ENCODE measurements around the gene AMER2. TPM values are rescaled to one million over a fixed set of nuclear protein-coding genes. Genes with fewer than 3 reads are reported as not detected.
A peak's percentile ranks its signal among the peaks of the same experiment; 100 is the strongest.

The AMER2 gene
- total RNA-seq, 1 donor, result not detected

DNA sequence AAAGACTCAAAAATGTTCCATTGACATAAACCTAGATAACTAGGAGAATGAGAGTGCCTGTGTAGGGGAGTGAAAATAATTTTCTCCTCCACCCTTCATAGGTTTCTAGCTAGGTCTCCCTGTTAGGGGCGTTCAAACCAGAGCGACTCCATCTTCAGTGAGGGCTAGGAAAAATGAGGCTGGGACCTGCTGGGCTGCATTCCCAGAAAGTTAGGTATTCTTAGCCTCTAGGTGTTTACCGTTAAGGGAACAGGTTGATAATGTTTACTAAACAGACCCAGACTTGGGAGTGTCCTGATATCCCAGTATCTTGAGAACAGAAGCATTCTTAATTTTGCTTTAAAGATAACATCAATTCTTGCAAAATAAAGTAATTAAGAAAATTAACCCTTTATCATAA is 56.0 kb downstream of the AMER2 start:
- H3K27ac ChIP-seq (ENCODE audit: low read depth, low read length), result no peak overlapping the region
- H3K9me3 ChIP-seq (ENCODE audit: low read depth, low read length), result no peaks in the 10 kb centered on the region
- H2AFZ ChIP-seq (ENCODE audit: low read length), result no peak overlapping the region
- H3K4me1 ChIP-seq (ENCODE audit: insufficient read depth, low read length), result no peaks in the 10 kb centered on the region
- H3K4me3 ChIP-seq (ENCODE audit: insufficient read depth, low read length), result no peak overlapping the region
- H3K79me2 ChIP-seq (ENCODE audit: insufficient read depth, low read length), result no peaks in the 10 kb centered on the region
- peaks cover 5% of the 10 kb centered on the region for H3K27me3 ChIP-seq (ENCODE audit: insufficient read depth, low read length)
- no peaks in the 10 kb centered on the region for H3K36me3 ChIP-seq (ENCODE audit: insufficient read depth, low read length)
- H4K20me1 ChIP-seq (ENCODE audit: insufficient read depth, low read length), result no peaks in the 10 kb centered on the region
- no peak overlapping the region for H3K4me2 ChIP-seq (ENCODE audit: insufficient read depth, low read length)
- TF ChIP-seq, protein P1, sequence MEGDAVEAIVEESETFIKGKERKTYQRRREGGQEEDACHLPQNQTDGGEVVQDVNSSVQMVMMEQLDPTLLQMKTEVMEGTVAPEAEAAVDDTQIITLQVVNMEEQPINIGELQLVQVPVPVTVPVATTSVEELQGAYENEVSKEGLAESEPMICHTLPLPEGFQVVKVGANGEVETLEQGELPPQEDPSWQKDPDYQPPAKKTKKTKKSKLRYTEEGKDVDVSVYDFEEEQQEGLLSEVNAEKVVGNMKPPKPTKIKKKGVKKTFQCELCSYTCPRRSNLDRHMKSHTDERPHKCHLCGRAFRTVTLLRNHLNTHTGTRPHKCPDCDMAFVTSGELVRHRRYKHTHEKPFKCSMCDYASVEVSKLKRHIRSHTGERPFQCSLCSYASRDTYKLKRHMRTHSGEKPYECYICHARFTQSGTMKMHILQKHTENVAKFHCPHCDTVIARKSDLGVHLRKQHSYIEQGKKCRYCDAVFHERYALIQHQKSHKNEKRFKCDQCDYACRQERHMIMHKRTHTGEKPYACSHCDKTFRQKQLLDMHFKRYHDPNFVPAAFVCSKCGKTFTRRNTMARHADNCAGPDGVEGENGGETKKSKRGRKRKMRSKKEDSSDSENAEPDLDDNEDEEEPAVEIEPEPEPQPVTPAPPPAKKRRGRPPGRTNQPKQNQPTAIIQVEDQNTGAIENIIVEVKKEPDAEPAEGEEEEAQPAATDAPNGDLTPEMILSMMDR (IDR thresholded peaks at IDR 0.05; ENCODE audit: extremely low read depth, low read depth, low read length), result no peak
- DNase-seq (ENCODE audit: insufficient read length, low spot score, missing footprints), result no peak

DNA sequence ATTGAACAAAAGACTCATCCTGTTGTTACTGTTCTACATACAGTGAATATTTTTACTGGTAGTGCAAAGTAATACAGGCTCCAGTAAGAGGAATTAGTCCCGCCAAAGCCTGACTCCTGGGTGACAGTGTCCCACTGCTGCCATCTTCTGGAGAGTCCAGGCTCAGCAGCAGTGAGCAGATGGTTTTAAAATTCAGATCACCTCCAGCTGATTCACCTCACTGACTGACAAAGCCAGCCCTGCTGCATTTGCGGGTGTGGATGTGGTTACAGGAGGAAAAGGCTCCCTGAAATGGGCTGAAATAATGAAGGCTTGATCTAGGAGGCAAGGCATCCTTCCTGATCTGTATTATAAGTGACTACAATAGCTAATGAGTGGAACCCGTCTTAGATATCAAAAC is 57.9 kb downstream of the AMER2 start:
- no peaks in the 10 kb centered on the region for H4K20me1 ChIP-seq (ENCODE audit: insufficient read depth, low read length)
- TF ChIP-seq, protein P1 (IDR thresholded peaks at IDR 0.05; ENCODE audit: extremely low read depth, low read depth, low read length), result peak; percentile 96
- no peak overlapping the region for H3K4me3 ChIP-seq (ENCODE audit: insufficient read depth, low read length)
- no peak overlapping the region for H3K27ac ChIP-seq (ENCODE audit: low read depth, low read length)
- H3K27me3 ChIP-seq (ENCODE audit: insufficient read depth, low read length), result peaks cover 5% of the 10 kb centered on the region
- no peaks in the 10 kb centered on the region for H3K36me3 ChIP-seq (ENCODE audit: insufficient read depth, low read length)
- H3K9me3 ChIP-seq (ENCODE audit: low read depth, low read length), result no peaks in the 10 kb centered on the region
- H3K79me2 ChIP-seq (ENCODE audit: insufficient read depth, low read length), result no peaks in the 10 kb centered on the region
- no peak overlapping the region for H3K4me2 ChIP-seq (ENCODE audit: insufficient read depth, low read length)
- H2AFZ ChIP-seq (ENCODE audit: low read length), result no peak overlapping the region
- peak; percentile 91 for DNase-seq (ENCODE audit: insufficient read length, low spot score, missing footprints)
- no peaks in the 10 kb centered on the region for H3K4me1 ChIP-seq (ENCODE audit: insufficient read depth, low read length)

DNA sequence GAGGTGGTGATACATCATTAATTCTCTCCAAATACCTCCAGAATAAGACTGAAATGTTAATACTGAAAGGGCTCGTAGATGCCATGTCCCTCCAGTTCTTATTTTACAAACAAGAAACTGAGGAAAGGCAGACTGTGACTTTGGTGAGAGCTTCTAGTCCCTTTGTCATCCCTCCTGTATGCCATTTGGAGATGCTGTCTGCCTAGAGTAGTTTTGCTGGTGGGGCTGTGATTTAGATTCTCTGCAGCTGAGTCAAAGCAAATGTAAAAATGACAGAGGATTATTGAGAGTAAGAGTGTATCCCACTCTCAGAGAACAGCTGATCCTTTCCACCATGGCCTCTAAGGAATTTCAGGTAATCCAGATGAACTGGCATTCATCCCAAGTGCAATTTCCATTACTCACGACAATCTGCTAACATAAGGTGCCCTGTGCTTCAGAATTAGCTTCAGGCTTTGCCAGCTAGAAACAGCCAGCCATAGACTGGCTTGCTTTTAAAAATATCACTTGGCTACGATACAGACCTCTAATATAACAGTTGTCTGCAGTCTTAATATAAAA is 59.3 kb downstream of the AMER2 start:
- no peak overlapping the region for H3K27ac ChIP-seq (ENCODE audit: low read depth, low read length)
- no peaks in the 10 kb centered on the region for H3K4me1 ChIP-seq (ENCODE audit: insufficient read depth, low read length)
- no peak overlapping the region for H3K4me3 ChIP-seq (ENCODE audit: insufficient read depth, low read length)
- no peaks in the 10 kb centered on the region for H3K79me2 ChIP-seq (ENCODE audit: insufficient read depth, low read length)
- H3K36me3 ChIP-seq (ENCODE audit: insufficient read depth, low read length), result no peaks in the 10 kb centered on the region
- peaks cover 5% of the 10 kb centered on the region for H3K27me3 ChIP-seq (ENCODE audit: insufficient read depth, low read length)
- no peak overlapping the region for H3K4me2 ChIP-seq (ENCODE audit: insufficient read depth, low read length)
- H4K20me1 ChIP-seq (ENCODE audit: insufficient read depth, low read length), result no peaks in the 10 kb centered on the region
- no peak overlapping the region for H2AFZ ChIP-seq (ENCODE audit: low read length)
- DNase-seq (ENCODE audit: insufficient read length, low spot score, missing footprints), result no peak
- no peaks in the 10 kb centered on the region for H3K9me3 ChIP-seq (ENCODE audit: low read depth, low read length)
- TF ChIP-seq, protein P1 (IDR thresholded peaks at IDR 0.05; ENCODE audit: extremely low read depth, low read depth, low read length), result no peak

Small RNA genes within 50 kb of the gene (small RNA-seq; reads per million reads assigned to genes)
- gene AL359757.1 (not detected), gene AL359757.2 (not detected)

Other genes starting within 250 kb of the AMER2 start
- gene PABPC3, start 76.2 kb downstream of the AMER2 start, total RNA-seq, result under 0.01 and 0.29 TPM in 2 replicates
- 25.0 and 25.3 TPM in 2 replicates for gene MTMR6, start 115.2 kb upstream of the AMER2 start, total RNA-seq
- 41.0 and 46.3 TPM in 2 replicates for gene NUP58, start 129.3 kb upstream of the AMER2 start, total RNA-seq
- 0.72 and 0.88 TPM in 2 replicates for gene ATP8A2, start 199.7 kb upstream of the AMER2 start, total RNA-seq